ENCODE results near the gene C1orf174. TPM values are rescaled to one million over a fixed set of nuclear protein-coding genes. Genes with fewer than 3 reads are reported as not detected.

The C1orf174 gene
- total RNA-seq, 3 donors from 2014 or later (not counting 1 experiment from before 2014, with no cell fraction given), result 52.9 to 62.3 (median 61.5) TPM

DNA sequence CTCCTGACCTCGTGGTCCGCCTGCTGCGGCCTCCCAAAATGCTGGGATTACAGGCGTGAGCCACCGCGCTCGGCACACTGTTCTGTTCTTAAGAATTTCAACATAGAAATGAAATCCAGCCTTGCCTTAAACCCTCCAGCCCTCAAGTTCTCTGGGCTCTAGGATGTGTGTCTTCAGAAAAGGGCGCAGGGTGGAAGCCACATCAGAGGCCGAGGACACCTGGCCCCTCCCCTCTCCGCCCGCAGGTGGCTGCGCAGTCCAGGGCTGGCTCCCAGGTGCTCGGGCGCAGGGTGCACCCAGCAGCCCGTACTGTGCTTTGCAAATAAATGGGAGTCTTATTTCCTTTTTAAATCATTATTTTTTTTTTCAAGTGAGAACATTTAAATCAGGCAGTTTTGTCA, 2.0 kb upstream of the C1orf174 start:
- intact Hi-C loops (cut with micrococcal nuclease), result loop anchor here (5.0 kb wide), 1 partner anchor 130 kb away; the partner anchor contains the start of gene SMIM1
- Histone ChIP-seq H3K27ac (ENCODE audit: low read length) (no peak overlapping the region), H3K4me3 (ENCODE audit: low read length) (no peak overlapping the region), H3K36me3 (ENCODE audit: control insufficient read depth, insufficient read depth, low read length) (no peaks in the 10 kb centered on the region), H3K27me3 (ENCODE audit: control insufficient read depth, insufficient read depth, low read length) (no peaks in the 10 kb centered on the region), H3K9me3 (ENCODE audit: control insufficient read depth, insufficient read depth, low read length) (peaks cover 8% of the 10 kb centered on the region), H3K4me1 (ENCODE audit: control insufficient read depth, insufficient read depth, low read length) (peaks cover 44% of the 10 kb centered on the region)
- ATAC-seq (no peak), DNase-seq (peak in 1 of 2 donors; percentile 63)
- Mint-ChIP-seq H3K9me3 (peaks cover 2 to 4% of the 10 kb centered on the region in 2 donors), H3K36me3 (no peaks in the 10 kb centered on the region), H3K4me3 (peak overlapping the region; percentile 88), H3K4me1 (peaks cover 30 to 42% of the 10 kb centered on the region in 2 donors), H3K27me3 (ENCODE audit: low read depth in 2 of 2) (peaks cover 0 to under 1% of the 10 kb centered on the region in 2 donors), H3K27ac (peak overlapping the region; percentile 95 to 96)
- TF ChIP-seq, protein P1, sequence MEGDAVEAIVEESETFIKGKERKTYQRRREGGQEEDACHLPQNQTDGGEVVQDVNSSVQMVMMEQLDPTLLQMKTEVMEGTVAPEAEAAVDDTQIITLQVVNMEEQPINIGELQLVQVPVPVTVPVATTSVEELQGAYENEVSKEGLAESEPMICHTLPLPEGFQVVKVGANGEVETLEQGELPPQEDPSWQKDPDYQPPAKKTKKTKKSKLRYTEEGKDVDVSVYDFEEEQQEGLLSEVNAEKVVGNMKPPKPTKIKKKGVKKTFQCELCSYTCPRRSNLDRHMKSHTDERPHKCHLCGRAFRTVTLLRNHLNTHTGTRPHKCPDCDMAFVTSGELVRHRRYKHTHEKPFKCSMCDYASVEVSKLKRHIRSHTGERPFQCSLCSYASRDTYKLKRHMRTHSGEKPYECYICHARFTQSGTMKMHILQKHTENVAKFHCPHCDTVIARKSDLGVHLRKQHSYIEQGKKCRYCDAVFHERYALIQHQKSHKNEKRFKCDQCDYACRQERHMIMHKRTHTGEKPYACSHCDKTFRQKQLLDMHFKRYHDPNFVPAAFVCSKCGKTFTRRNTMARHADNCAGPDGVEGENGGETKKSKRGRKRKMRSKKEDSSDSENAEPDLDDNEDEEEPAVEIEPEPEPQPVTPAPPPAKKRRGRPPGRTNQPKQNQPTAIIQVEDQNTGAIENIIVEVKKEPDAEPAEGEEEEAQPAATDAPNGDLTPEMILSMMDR (IDR thresholded peaks at IDR 0.05), result no peak
- 91% methylated on average over 15 of the region's 15 CpGs for WGBS (ENCODE audit: insufficient coverage)

DNA sequence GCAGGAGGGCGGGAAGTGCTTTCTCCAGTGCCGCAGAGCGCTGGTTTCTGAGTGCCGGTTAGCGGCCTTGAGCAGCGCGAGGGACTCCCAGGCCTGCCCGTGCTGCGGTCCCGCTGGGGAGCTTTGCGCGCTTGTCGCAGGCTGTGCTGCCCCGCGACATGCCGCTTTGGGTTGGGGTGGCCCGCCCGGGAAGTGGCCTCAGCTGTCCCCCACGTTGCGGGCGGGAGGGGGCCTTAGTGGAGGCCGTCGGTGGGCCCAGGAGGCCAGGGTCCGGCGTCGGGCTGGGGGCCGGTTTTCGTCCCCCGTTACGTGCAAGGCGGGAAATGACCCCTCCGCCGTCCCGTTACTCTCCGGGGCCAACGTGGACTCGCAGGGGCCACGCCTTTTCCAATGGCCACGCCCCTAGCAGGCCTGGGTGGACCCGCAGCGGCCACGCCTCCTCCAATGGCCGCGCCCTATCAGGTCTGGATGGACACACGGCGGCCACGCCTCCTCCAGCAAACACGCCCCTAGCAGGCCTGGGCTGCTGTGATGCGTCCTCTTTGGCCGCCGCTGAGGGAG, 977 bp upstream of the C1orf174 start:
- Histone ChIP-seq H3K36me3 (ENCODE audit: control insufficient read depth, insufficient read depth, low read length) (no peaks in the 10 kb centered on the region), H3K4me1 (ENCODE audit: control insufficient read depth, insufficient read depth, low read length) (peaks cover 47% of the 10 kb centered on the region), H3K27me3 (ENCODE audit: control insufficient read depth, insufficient read depth, low read length) (no peaks in the 10 kb centered on the region), H3K4me3 (ENCODE audit: low read length) (peak overlapping the region; percentile 83), H3K27ac (ENCODE audit: low read length) (peak overlapping the region; percentile 96), H3K9me3 (ENCODE audit: control insufficient read depth, insufficient read depth, low read length) (peaks cover 8% of the 10 kb centered on the region)
- H3K36me3 Mint-ChIP-seq, result no peaks in the 10 kb centered on the region
- peaks cover 2 to 4% of the 10 kb centered on the region in 2 donors for H3K9me3 Mint-ChIP-seq
- ATAC-seq (peak; percentile 43 to 67 (median 55)), DNase-seq (peak; percentile 88 to 91)
- no peaks in the 10 kb centered on the region for H3K27me3 Mint-ChIP-seq (ENCODE audit: low read depth in 2 of 2)
- intact Hi-C loops (cut with micrococcal nuclease), result loop anchor here (1.0 to 5.0 kb wide), 5 partner anchors 10 to 129 kb away; partner anchors contain the start of genes CEP104, DFFB, LRRC47 and SMIM1
- under 1% methylated on average over 51 of the region's 51 CpGs for WGBS (ENCODE audit: insufficient coverage)
- H3K4me1 Mint-ChIP-seq, result peaks cover 39 to 50% of the 10 kb centered on the region in 2 donors
- H3K27ac Mint-ChIP-seq, result peak overlapping the region; percentile 95 to 96
- peak overlapping the region; percentile 88 for H3K4me3 Mint-ChIP-seq
- TF ChIP-seq, protein P1 (IDR thresholded peaks at IDR 0.05), result no peak

DNA sequence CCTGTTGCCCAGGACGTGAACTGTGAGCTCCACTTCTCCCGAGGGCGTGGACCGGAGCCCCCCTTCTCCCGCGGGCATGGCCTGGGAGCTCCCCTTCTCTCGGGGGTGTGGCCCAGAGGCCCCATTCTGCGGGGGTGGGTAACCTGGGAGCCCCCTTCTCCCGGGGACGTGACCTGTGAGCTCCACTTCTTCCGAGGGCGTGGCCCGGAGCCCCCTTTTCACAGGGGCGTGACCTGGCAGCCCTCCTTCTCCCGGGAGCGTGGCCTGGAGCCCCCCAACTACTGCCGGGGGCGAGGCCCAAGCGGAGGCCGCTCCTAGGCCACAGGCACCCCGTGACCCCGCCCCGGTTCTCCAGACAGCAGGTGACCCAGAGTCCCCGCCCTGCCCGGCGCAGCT, 320 bp downstream of the C1orf174 start:
- peak overlapping the region; percentile 88 for H3K4me3 Mint-ChIP-seq
- H3K9me3 ChIP-seq (ENCODE audit: control insufficient read depth, insufficient read depth, low read length), result peaks cover 8% of the 10 kb centered on the region
- ATAC-seq (no peak), DNase-seq (peak in 1 of 2 donors; percentile 62)
- intact Hi-C loops (cut with micrococcal nuclease), result loop anchor here (1.0 to 5.0 kb wide), 5 partner anchors 8 to 127 kb away; partner anchors contain the start of genes CEP104, DFFB, LRRC47 and SMIM1
- peak overlapping the region; percentile 95 to 96 for H3K27ac Mint-ChIP-seq
- peaks cover 47% of the 10 kb centered on the region for H3K4me1 ChIP-seq (ENCODE audit: control insufficient read depth, insufficient read depth, low read length)
- no peaks in the 10 kb centered on the region for H3K27me3 Mint-ChIP-seq (ENCODE audit: low read depth in 2 of 2)
- no peaks in the 10 kb centered on the region for H3K36me3 Mint-ChIP-seq
- peak overlapping the region; percentile 83 for H3K4me3 ChIP-seq (ENCODE audit: low read length)
- H3K27me3 ChIP-seq (ENCODE audit: control insufficient read depth, insufficient read depth, low read length), result no peaks in the 10 kb centered on the region
- peak overlapping the region; percentile 96 for H3K27ac ChIP-seq (ENCODE audit: low read length)
- TF ChIP-seq, protein P1 (IDR thresholded peaks at IDR 0.05), result no peak
- WGBS (ENCODE audit: insufficient coverage), result under 1% methylated on average over 26 of the region's 26 CpGs
- peaks cover 2 to 4% of the 10 kb centered on the region in 2 donors for H3K9me3 Mint-ChIP-seq
- peaks cover 2% of the 10 kb centered on the region for H3K36me3 ChIP-seq (ENCODE audit: control insufficient read depth, insufficient read depth, low read length)
- H3K4me1 Mint-ChIP-seq, result peaks cover 41 to 52% of the 10 kb centered on the region in 2 donors

Measured in natural killer cell (primary cell).